ENCODE data around the gene STT3B.

Gene STT3B

GRCh38 chr3:31575448-31575847 is 42.7 kb downstream of the STT3B start:
- H3K27ac ChIP-seq (ENCODE audit: low read depth, low read length): no peak overlapping the region
- no peak for DNase-seq
- H2BK5ac ChIP-seq (ENCODE audit: low read length): no peak overlapping the region
- H2BK120ac ChIP-seq (ENCODE audit: low read depth, low read length): no peak overlapping the region
- no CpG with 5 or more reads among the region's 2 CpGs for WGBS (ENCODE audit: extremely low coverage, insufficient coverage, low lambda C conversion rate)
- no peak overlapping the region for H4K5ac ChIP-seq (ENCODE audit: low read length)
- H3K36me3 ChIP-seq (ENCODE audit: control insufficient read depth, insufficient read depth, low read length): peaks cover 3% of the 10 kb centered on the region
- no peak overlapping the region for H3K4me2 ChIP-seq (ENCODE audit: low read length)
- H3K56ac ChIP-seq (ENCODE audit: low read length): no peak overlapping the region
- no peak overlapping the region for H3K4ac ChIP-seq (ENCODE audit: low read depth, low read length)
- peaks cover 11% of the 10 kb centered on the region for H3K79me1 ChIP-seq (ENCODE audit: low read length)
- H3K4me3 ChIP-seq (ENCODE audit: low read length): no peak overlapping the region
- no peak overlapping the region for H3K9ac ChIP-seq (ENCODE audit: low read length)
- H2BK15ac ChIP-seq (replicated peaks; ENCODE audit: low read depth): no peak overlapping the region
- H3K23ac ChIP-seq (ENCODE audit: low read length): no peak overlapping the region
- no peak overlapping the region for H2AK5ac ChIP-seq (ENCODE audit: low read length)
- H3K79me2 ChIP-seq (ENCODE audit: control insufficient read depth, insufficient read depth, low read length): peaks cover 46% of the 10 kb centered on the region
- no peak overlapping the region for H3K18ac ChIP-seq (ENCODE audit: low read length)
- H3K4me1 ChIP-seq (ENCODE audit: control insufficient read depth, low read depth, low read length): peaks cover 2% of the 10 kb centered on the region
- H3K27me3 ChIP-seq (ENCODE audit: insufficient read depth, low read length, poor library complexity): no peaks in the 10 kb centered on the region
- no peak overlapping the region for H4K8ac ChIP-seq (ENCODE audit: low read depth, low read length)

GRCh38 chr3:31576521-31576920 is 43.8 kb downstream of the STT3B start:
- H2BK5ac ChIP-seq (ENCODE audit: low read length): no peak overlapping the region
- no peak overlapping the region for H3K4me2 ChIP-seq (ENCODE audit: low read length)
- peaks cover 3% of the 10 kb centered on the region for H3K36me3 ChIP-seq (ENCODE audit: control insufficient read depth, insufficient read depth, low read length)
- H4K8ac ChIP-seq (ENCODE audit: low read depth, low read length): no peak overlapping the region
- H4K5ac ChIP-seq (ENCODE audit: low read length): no peak overlapping the region
- no peak for DNase-seq
- H2BK120ac ChIP-seq (ENCODE audit: low read depth, low read length): no peak overlapping the region
- H3K18ac ChIP-seq (ENCODE audit: low read length): no peak overlapping the region
- no peak overlapping the region for H3K4ac ChIP-seq (ENCODE audit: low read depth, low read length)
- H3K27ac ChIP-seq (ENCODE audit: low read depth, low read length): no peak overlapping the region
- peaks cover 2% of the 10 kb centered on the region for H3K4me1 ChIP-seq (ENCODE audit: control insufficient read depth, low read depth, low read length)
- peaks cover 39% of the 10 kb centered on the region for H3K79me2 ChIP-seq (ENCODE audit: control insufficient read depth, insufficient read depth, low read length)
- no peak overlapping the region for H3K56ac ChIP-seq (ENCODE audit: low read length)
- H2AK5ac ChIP-seq (ENCODE audit: low read length): no peak overlapping the region
- no CpG with 5 or more reads among the region's 1 CpG for WGBS (ENCODE audit: extremely low coverage, insufficient coverage, low lambda C conversion rate)
- no peak overlapping the region for H3K9ac ChIP-seq (ENCODE audit: low read length)
- H3K27me3 ChIP-seq (ENCODE audit: insufficient read depth, low read length, poor library complexity): no peaks in the 10 kb centered on the region
- no peak overlapping the region for H2BK15ac ChIP-seq (replicated peaks; ENCODE audit: low read depth)
- no peak overlapping the region for H3K4me3 ChIP-seq (ENCODE audit: low read length)
- no peak overlapping the region for H3K23ac ChIP-seq (ENCODE audit: low read length)
- H3K79me1 ChIP-seq (ENCODE audit: low read length): peaks cover 9% of the 10 kb centered on the region

- Histone ChIP-seq H2BK5ac (ENCODE audit: low read length) (no peak overlapping the region), H2BK15ac (replicated peaks; ENCODE audit: low read depth) (no peak overlapping the region), H3K18ac (ENCODE audit: low read length) (no peak overlapping the region), H3K56ac (ENCODE audit: low read length) (no peak overlapping the region), H3K4ac (ENCODE audit: low read depth, low read length) (no peak overlapping the region), H3K23ac (ENCODE audit: low read length) (no peak overlapping the region), H4K8ac (ENCODE audit: low read depth, low read length) (no peak overlapping the region), H3K79me2 (ENCODE audit: control insufficient read depth, insufficient read depth, low read length) (peaks cover 38% of the 10 kb centered on the region), H3K27me3 (ENCODE audit: insufficient read depth, low read length, poor library complexity) (no peaks in the 10 kb centered on the region), H3K9ac (ENCODE audit: low read length) (no peak overlapping the region), H3K4me3 (ENCODE audit: low read length) (no peak overlapping the region), H2BK120ac (ENCODE audit: low read depth, low read length) (no peak overlapping the region), H2AK5ac (ENCODE audit: low read length) (no peak overlapping the region), H3K36me3 (ENCODE audit: control insufficient read depth, insufficient read depth, low read length) (peaks cover 3% of the 10 kb centered on the region), H3K79me1 (ENCODE audit: low read length) (peaks cover 9% of the 10 kb centered on the region), H3K4me1 (ENCODE audit: control insufficient read depth, low read depth, low read length) (peaks cover 2% of the 10 kb centered on the region), H4K5ac (ENCODE audit: low read length) (no peak overlapping the region), H3K4me2 (ENCODE audit: low read length) (no peak overlapping the region), H3K27ac (ENCODE audit: low read depth, low read length) (no peak overlapping the region)
- no peak for DNase-seq
Measured at GRCh38 chr3:31577232-31577631, 44.5 kb downstream of the STT3B start.

GRCh38 chr3:31579828-31580227 is 47.1 kb downstream of the STT3B start:
- Histone ChIP-seq H3K27me3 (ENCODE audit: insufficient read depth, low read length, poor library complexity) (no peaks in the 10 kb centered on the region), H4K8ac (ENCODE audit: low read depth, low read length) (no peak overlapping the region), H3K18ac (ENCODE audit: low read length) (no peak overlapping the region), H3K27ac (ENCODE audit: low read depth, low read length) (no peak overlapping the region), H3K56ac (ENCODE audit: low read length) (no peak overlapping the region), H3K4ac (ENCODE audit: low read depth, low read length) (no peak overlapping the region), H3K4me2 (ENCODE audit: low read length) (no peak overlapping the region), H3K36me3 (ENCODE audit: control insufficient read depth, insufficient read depth, low read length) (peaks cover 3% of the 10 kb centered on the region), H4K5ac (ENCODE audit: low read length) (no peak overlapping the region), H3K4me3 (ENCODE audit: low read length) (no peak overlapping the region), H3K4me1 (ENCODE audit: control insufficient read depth, low read depth, low read length) (peaks cover 2% of the 10 kb centered on the region), H2BK120ac (ENCODE audit: low read depth, low read length) (no peak overlapping the region), H3K79me2 (ENCODE audit: control insufficient read depth, insufficient read depth, low read length) (peaks cover 25% of the 10 kb centered on the region), H2BK15ac (replicated peaks; ENCODE audit: low read depth) (no peak overlapping the region), H3K79me1 (ENCODE audit: low read length) (peaks cover 7% of the 10 kb centered on the region), H3K23ac (ENCODE audit: low read length) (no peak overlapping the region), H3K9ac (ENCODE audit: low read length) (no peak overlapping the region), H2BK5ac (ENCODE audit: low read length) (no peak overlapping the region), H2AK5ac (ENCODE audit: low read length) (no peak overlapping the region)
- no peak for DNase-seq
- no CpG with 5 or more reads among the region's 7 CpGs for WGBS (ENCODE audit: extremely low coverage, insufficient coverage, low lambda C conversion rate)

- Histone ChIP-seq H3K36me3 (ENCODE audit: control insufficient read depth, insufficient read depth, low read length) (peaks cover 3% of the 10 kb centered on the region), H3K79me2 (ENCODE audit: control insufficient read depth, insufficient read depth, low read length) (peaks cover 22% of the 10 kb centered on the region), H3K27ac (ENCODE audit: low read depth, low read length) (no peak overlapping the region), H2BK5ac (ENCODE audit: low read length) (no peak overlapping the region), H2BK120ac (ENCODE audit: low read depth, low read length) (no peak overlapping the region), H3K23ac (ENCODE audit: low read length) (no peak overlapping the region), H3K4me2 (ENCODE audit: low read length) (no peak overlapping the region), H3K79me1 (ENCODE audit: low read length) (peaks cover 7% of the 10 kb centered on the region), H3K4me1 (ENCODE audit: control insufficient read depth, low read depth, low read length) (peaks cover 2% of the 10 kb centered on the region), H4K5ac (ENCODE audit: low read length) (no peak overlapping the region), H3K56ac (ENCODE audit: low read length) (no peak overlapping the region), H4K8ac (ENCODE audit: low read depth, low read length) (no peak overlapping the region), H3K9ac (ENCODE audit: low read length) (no peak overlapping the region), H2AK5ac (ENCODE audit: low read length) (no peak overlapping the region), H3K18ac (ENCODE audit: low read length) (no peak overlapping the region), H3K27me3 (ENCODE audit: insufficient read depth, low read length, poor library complexity) (no peaks in the 10 kb centered on the region), H3K4ac (ENCODE audit: low read depth, low read length) (no peak overlapping the region), H2BK15ac (replicated peaks; ENCODE audit: low read depth) (no peak overlapping the region), H3K4me3 (ENCODE audit: low read length) (no peak overlapping the region)
- no peak for DNase-seq
- WGBS (ENCODE audit: extremely low coverage, insufficient coverage, low lambda C conversion rate): no CpG with 5 or more reads among the region's 2 CpGs
Measured at GRCh38 chr3:31580645-31581044, 47.9 kb downstream of the STT3B start.

- Histone ChIP-seq H2BK120ac (ENCODE audit: low read depth, low read length) (no peak overlapping the region), H3K4me3 (ENCODE audit: low read length) (no peak overlapping the region), H3K4me1 (ENCODE audit: control insufficient read depth, low read depth, low read length) (peaks cover 2% of the 10 kb centered on the region), H3K56ac (ENCODE audit: low read length) (no peak overlapping the region), H4K5ac (ENCODE audit: low read length) (no peak overlapping the region), H2BK5ac (ENCODE audit: low read length) (no peak overlapping the region), H3K79me1 (ENCODE audit: low read length) (peaks cover 7% of the 10 kb centered on the region), H3K4me2 (ENCODE audit: low read length) (no peak overlapping the region), H2BK15ac (replicated peaks; ENCODE audit: low read depth) (no peak overlapping the region), H3K27me3 (ENCODE audit: insufficient read depth, low read length, poor library complexity) (no peaks in the 10 kb centered on the region), H4K8ac (ENCODE audit: low read depth, low read length) (no peak overlapping the region), H3K79me2 (ENCODE audit: control insufficient read depth, insufficient read depth, low read length) (peaks cover 23% of the 10 kb centered on the region), H3K4ac (ENCODE audit: low read depth, low read length) (no peak overlapping the region), H3K27ac (ENCODE audit: low read depth, low read length) (no peak overlapping the region), H3K18ac (ENCODE audit: low read length) (no peak overlapping the region), H3K36me3 (ENCODE audit: control insufficient read depth, insufficient read depth, low read length) (peaks cover 3% of the 10 kb centered on the region), H3K23ac (ENCODE audit: low read length) (no peak overlapping the region), H2AK5ac (ENCODE audit: low read length) (no peak overlapping the region), H3K9ac (ENCODE audit: low read length) (no peak overlapping the region)
- no peak for DNase-seq
- no CpG with 5 or more reads among the region's 2 CpGs for WGBS (ENCODE audit: extremely low coverage, insufficient coverage, low lambda C conversion rate)
Measured at GRCh38 chr3:31581660-31582059, 48.9 kb downstream of the STT3B start.

All from mesendoderm (in vitro differentiated cells).